VCaP (cell line): ENCODE results near the gene FGF14.

Experiments used
- H3K27ac ChIP-seq: fragments of 450-650 bp; 2 replicates; pipeline ENCODE4 v1.5.1; 2017
- TF ChIP-seq, protein P1 (sequence below): fragments of 450-650 bp; conservative IDR thresholded peaks from 2 replicates; pipeline ENCODE4 v1.5.1; 2017; ENCODE audit warnings: mild to moderate bottlenecking, moderate library complexity

FGF14 gene

DNA sequence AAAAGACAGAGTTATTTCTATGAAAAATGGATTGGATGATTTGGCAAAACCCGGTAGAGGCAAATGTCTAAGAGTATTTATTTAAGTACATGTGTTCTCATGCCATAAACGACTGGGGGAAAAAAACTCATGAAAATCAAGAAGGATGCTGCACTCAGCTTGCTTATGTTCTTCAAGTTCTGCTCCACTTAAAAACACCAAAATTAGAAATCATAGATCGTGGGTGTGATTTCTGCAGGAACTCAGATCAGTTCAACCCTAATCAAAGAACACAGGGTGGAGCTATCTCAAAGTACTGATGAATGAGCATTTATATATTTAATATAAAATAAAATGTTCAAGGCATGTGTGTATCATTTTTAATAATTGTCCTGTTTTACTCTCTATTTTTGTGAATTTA, 103.8 kb downstream of the FGF14 start:
- TF ChIP-seq, protein P1, sequence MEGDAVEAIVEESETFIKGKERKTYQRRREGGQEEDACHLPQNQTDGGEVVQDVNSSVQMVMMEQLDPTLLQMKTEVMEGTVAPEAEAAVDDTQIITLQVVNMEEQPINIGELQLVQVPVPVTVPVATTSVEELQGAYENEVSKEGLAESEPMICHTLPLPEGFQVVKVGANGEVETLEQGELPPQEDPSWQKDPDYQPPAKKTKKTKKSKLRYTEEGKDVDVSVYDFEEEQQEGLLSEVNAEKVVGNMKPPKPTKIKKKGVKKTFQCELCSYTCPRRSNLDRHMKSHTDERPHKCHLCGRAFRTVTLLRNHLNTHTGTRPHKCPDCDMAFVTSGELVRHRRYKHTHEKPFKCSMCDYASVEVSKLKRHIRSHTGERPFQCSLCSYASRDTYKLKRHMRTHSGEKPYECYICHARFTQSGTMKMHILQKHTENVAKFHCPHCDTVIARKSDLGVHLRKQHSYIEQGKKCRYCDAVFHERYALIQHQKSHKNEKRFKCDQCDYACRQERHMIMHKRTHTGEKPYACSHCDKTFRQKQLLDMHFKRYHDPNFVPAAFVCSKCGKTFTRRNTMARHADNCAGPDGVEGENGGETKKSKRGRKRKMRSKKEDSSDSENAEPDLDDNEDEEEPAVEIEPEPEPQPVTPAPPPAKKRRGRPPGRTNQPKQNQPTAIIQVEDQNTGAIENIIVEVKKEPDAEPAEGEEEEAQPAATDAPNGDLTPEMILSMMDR, result no peak
- H3K27ac ChIP-seq, result no peak overlapping the region

DNA sequence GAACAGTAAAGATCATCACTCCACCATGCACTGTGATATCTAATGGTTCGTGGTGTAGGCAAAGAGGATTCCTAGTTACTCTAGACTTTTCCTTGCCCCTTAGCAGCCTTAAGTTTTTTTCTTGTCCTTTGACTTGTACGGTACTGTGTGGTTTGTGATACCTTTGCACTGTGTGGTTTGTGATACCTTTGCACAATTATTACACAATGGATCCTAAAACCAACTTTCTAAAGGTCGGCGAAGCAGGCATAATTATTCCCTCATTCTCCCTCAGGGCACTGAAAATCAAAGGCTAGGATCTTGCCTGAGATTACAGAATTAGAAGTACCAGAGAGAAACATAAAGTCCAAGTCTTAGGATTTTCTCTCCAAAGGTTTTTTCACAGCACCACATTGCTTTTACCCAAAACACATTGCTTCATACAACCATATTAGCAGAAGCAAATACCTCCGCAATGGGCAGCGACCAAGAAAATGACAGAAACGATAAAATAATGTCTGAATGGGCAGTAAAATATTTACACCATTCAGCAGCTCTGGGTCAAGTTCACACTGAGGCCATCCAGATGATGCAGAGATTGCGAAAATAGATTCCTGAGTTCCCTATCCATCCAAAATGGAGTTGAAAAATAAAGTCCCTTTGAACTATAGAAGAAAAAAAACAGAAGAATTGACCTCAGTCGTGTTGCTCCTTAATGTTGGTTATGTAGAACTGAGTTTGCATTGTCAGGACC, 106.4 kb downstream of the FGF14 start:
- TF ChIP-seq, protein P1, result no peak
- no peak overlapping the region for H3K27ac ChIP-seq

DNA sequence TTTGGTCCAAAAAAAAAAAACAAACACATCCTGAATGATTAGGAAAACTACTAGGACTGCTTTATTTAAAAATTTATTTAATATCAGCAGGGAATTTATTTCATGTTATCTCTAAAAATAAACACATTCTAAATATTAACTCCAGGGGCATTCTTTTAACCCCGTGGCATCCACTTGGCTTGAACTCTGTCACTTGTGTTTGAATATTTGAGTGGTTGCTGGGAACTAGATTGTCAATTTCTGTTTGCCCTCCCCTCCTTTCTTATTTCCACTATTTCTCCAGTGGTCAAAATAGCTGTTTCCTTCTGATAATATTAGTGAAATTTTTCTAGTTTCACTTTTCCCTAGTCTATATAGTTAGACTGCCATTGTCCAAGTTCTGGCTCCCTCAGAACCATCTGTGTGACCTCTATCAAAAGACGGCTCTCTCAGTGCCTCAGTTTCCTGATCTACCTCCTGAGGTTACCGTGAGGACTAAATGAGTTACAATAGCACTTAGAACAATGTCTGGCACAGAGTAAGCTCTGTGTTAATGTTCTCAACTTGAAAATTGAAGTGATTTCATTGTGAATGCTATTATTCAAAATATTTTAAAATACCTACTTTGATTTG, 107.3 kb downstream of the FGF14 start:
- TF ChIP-seq, protein P1, result no peak
- no peak overlapping the region for H3K27ac ChIP-seq

DNA sequence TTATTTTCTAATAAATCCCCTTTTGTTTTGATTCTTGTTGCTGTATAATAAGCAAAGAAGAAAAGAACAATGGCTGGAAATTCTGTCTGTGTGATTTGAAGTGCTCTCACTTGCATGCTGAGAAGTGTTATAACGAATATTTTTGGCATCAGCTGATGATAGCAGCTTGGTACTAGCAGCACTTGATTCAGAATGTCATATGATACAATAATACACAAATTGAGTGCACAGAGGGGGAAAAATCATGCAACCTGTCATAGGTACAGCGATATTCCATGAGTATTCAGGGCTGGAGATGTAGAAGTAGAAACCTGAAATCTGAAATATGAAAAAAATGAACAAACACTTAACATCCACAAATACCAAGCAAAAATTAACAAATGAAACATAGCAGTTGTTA, 108.1 kb downstream of the FGF14 start:
- TF ChIP-seq, protein P1, result no peak
- H3K27ac ChIP-seq, result no peak overlapping the region

DNA sequence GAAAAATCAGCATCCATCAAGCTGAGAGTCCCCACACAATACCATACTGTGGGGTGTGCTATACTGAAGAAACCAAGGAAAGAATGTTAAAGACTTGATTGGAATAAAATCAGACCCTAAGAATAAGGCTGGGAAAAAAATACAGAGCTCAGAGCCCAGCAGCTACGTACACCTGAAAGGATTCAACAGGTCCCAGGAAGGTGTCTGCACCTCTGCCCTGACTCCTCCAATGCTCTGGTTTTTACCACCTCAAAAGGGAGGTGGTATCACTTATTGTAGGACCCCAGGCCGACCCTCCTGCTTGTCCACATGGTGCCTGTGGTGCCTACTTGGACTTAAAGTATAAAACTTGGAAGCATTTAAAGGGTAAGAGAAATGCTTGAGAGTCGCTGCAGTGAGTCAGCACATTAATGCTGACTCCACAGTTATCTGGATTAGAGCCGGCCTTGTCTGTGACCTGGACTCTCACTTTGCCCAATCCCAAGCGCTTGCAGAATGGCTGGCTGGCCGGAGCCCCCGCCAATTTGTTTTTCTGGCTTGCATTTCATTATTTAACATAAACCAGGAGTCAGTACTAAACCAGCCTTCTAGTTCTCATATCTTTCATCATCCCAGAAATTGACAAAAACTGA, 110.1 kb downstream of the FGF14 start:
- TF ChIP-seq, protein P1, result no peak
- no peak overlapping the region for H3K27ac ChIP-seq

DNA sequence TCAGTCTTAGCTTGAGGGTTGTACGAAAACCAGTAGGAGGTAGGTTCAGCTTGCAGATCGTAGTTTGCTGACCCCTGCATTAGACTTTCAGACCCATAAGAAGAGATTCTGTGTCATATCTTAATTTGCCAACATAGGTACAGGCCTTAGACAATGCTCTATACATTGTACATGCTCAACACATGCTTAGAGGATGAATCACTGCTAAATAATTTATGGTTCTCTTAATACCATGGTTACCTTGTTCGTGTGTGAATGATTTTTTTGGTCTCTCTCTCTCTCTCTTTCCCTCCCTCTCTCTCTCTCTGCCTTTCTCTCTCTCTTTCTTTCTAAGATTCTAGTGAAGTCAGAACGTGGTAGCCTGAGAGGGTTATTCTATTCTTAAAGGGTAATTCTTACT, 112.2 kb downstream of the FGF14 start:
- no peak overlapping the region for H3K27ac ChIP-seq
- TF ChIP-seq, protein P1, result no peak

DNA sequence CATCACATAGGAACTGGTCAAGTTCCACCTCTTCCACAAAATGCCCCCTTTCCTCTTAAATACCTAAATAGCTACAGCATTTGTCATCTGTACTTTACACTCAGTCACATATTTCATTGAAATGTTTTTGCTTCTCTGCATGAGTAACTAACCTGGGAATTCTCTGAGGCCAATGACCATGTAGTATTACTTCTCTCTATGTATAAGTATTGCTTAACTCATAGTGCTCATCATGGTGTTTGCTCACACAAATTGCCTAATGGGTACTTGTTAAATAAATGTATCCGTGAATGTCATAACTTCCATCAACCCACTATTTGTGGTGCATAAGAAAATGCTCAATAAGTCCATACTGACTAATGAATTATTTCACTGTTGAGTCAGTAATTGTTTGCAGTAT, 115.5 kb downstream of the FGF14 start:
- TF ChIP-seq, protein P1, result no peak
- H3K27ac ChIP-seq, result no peak overlapping the region
